Gastroesophageal sphincter (tissue), 4 donors: ENCODE data around the gene SMARCA4. TPM values are rescaled to one million over a fixed set of nuclear protein-coding genes. Genes with fewer than 3 reads are reported as not detected.

Experiments used
- ATAC-seq: fragments of 150-250 bp; one replicate; pipeline ENCODE4 v1.9.1; 2016; ENCODE audit warnings: mild to moderate bottlenecking, moderate library complexity
- H3K27ac ChIP-seq, 4 donors: fragments of 200-600 bp; sonication (generic) in 3 of 4; 1 replicate in 3 of 4; 2 replicates in 1 of 4; pipeline ENCODE4 v1.5.1; 2016 to 2019
- H3K27me3 ChIP-seq: fragments of 200-600 bp; sonication (generic); one replicate; pipeline ENCODE4 v1.5.1; 2019
- H3K36me3 ChIP-seq, 2 donors: fragments of 200-600 bp; sonication (generic); one replicate each; pipeline ENCODE4 v1.5.1; 2019; ENCODE audit warnings: control low read depth in 1 of 2
- H3K4me1 ChIP-seq, 3 donors: fragments of 200-600 bp; sonication (generic); 1 replicate in 2 of 3; 2 replicates in 1 of 3; pipeline ENCODE4 v1.5.1; 2016 to 2019; ENCODE audit warnings: control low read depth in 2 of 3
- H3K4me3 ChIP-seq, 2 donors: fragments of 200-600 bp; sonication (generic); one replicate each; pipeline ENCODE4 v1.5.1; 2019; ENCODE audit warnings: mild to moderate bottlenecking in 1 of 2, moderate library complexity in 1 of 2
- H3K9me3 ChIP-seq, 3 donors: fragments of 200-600 bp; sonication (generic); one replicate each; pipeline ENCODE4 v1.5.1; 2017 to 2019; ENCODE audit warnings: control low read depth in 2 of 3
- CTCF ChIP-seq, 4 experiments: fragments of 200-600 bp in 2 of 4; fragments of 450-650 bp in 2 of 4; sonication (generic) in 1 of 4; IDR thresholded peaks; one replicate each; pipeline ENCODE4 v1.5.1; 2017 to 2019; ENCODE audit warnings: antibody characterized with exemption in 4 of 4, mild to moderate bottlenecking in 2 of 4, moderate library complexity in 2 of 4
- EP300 ChIP-seq: sonication (generic); formaldehyde crosslinking; IDR thresholded peaks from one replicate; pipeline ENCODE4 v1.6.1; 2017; ENCODE audit warnings: antibody characterized with exemption, mild to moderate bottlenecking
- POLR2A ChIP-seq, 2 donors: fragments of 450-650 bp; IDR thresholded peaks; one replicate each; pipeline ENCODE4 v1.6.1; 2017; ENCODE audit warnings: antibody characterized with exemption in 2 of 2, mild to moderate bottlenecking in 2 of 2, moderate library complexity in 1 of 2
- POLR2AphosphoS5 ChIP-seq: sonication (generic); formaldehyde crosslinking; IDR thresholded peaks from one replicate; pipeline ENCODE4 v1.6.1; 2017; ENCODE audit warnings: antibody characterized with exemption
- WGBS, 2 donors: methylation state at CpG; one replicate each; pipeline ENCODE4 v1.1.5; 2018; ENCODE audit warnings: low coverage in 1 of 2; 5-methylcytosine and 5-hydroxymethylcytosine counted together
- total RNA-seq, 4 donors: library from RNA; depleted of rRNA; stranded (reverse); fragments of >200 nt; gene quantifications; one replicate each; pipeline ENCODE4 v1.1.0, GENCODE V29; 2016

The SMARCA4 gene
- total RNA-seq, 4 donors from 2014 or later, result 37.8 to 77.9 (median 51.1) TPM

DNA sequence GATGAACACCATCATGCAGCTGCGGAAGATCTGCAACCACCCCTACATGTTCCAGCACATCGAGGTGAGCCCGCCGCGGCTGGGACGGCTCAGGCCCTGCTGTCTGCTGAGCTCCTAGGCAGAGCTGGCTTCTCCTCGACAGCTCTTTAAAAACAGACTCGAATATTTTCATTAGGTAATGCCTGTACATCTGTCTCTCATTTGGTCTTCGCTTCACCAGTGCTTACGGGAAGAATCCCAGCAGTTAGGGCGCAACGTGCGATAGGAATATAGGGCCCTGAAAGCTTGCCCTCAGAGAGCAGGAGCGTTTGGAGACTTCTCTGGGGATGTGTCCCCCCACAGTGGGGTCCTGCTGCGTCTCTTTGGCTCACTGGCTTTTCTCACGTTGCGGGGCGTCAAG is 64.6 kb downstream of the SMARCA4 start:
- Histone ChIP-seq H3K27me3 (no peaks in the 10 kb centered on the region), H3K27ac (no peak overlapping the region), H3K9me3 (no peaks in the 10 kb centered on the region), H3K36me3 (peaks cover 0 to 100% of the 10 kb centered on the region in 2 donors), H3K4me1 (no peaks in the 10 kb centered on the region), H3K4me3 (no peak overlapping the region)
- TF ChIP-seq EP300 (no peak), POLR2AphosphoS5 (no peak), CTCF (IDR thresholded peaks at IDR 0.05) (no peak), POLR2A (IDR thresholded peaks at IDR 0.05) (no peak)
- 86 to 93% methylated on average over 1 to 3 of the region's 18 CpGs for whole genome bisulfite sequencing, 2 donors
- ATAC-seq, result no peak

- H3K36me3 ChIP-seq, result peaks cover 0 to 100% of the 10 kb centered on the region in 2 donors
- ATAC-seq, result no peak
- H3K27me3 ChIP-seq, result no peaks in the 10 kb centered on the region
- TF ChIP-seq CTCF (IDR thresholded peaks at IDR 0.05), result no peak
- no peak for TF ChIP-seq POLR2AphosphoS5
- no peak for TF ChIP-seq POLR2A (IDR thresholded peaks at IDR 0.05)
- no peak for TF ChIP-seq EP300
- H3K4me1 ChIP-seq, result no peaks in the 10 kb centered on the region
- no peaks in the 10 kb centered on the region for H3K9me3 ChIP-seq
- WGBS, 2 donors, result no CpG with 5 or more reads among the region's 16 CpGs
- H3K27ac ChIP-seq, result no peak overlapping the region
- no peak overlapping the region for H3K4me3 ChIP-seq
These were observed 65.2 kb downstream of the SMARCA4 start for GRCh38 chr19:11025997-11026396.

DNA sequence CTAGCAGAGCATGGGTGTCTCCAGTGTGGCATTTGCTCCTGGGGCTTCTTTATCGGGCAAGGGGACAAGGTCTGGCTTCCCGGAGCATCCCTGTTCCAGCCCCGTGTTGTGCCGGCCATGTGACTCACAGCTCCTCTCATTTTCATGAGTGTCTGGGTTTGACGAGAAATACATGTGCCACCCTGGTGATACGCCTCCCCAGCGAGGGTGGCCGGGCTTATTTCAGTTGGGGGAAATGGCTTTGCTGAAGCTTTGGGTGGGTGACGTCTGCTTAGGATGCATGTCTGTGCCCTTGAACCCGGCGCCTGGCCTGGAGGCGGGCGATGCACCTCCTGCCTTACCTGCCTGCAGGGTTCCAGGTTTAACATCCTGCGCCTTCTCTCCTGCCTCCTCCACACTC is 66.6 kb downstream of the SMARCA4 start:
- Histone ChIP-seq H3K4me1 (no peaks in the 10 kb centered on the region), H3K27me3 (no peaks in the 10 kb centered on the region), H3K4me3 (no peak overlapping the region), H3K9me3 (no peaks in the 10 kb centered on the region), H3K36me3 (peaks cover 0 to 100% of the 10 kb centered on the region in 2 donors), H3K27ac (no peak overlapping the region)
- ATAC-seq, result no peak
- TF ChIP-seq POLR2AphosphoS5 (no peak), EP300 (no peak), POLR2A (IDR thresholded peaks at IDR 0.05) (no peak), CTCF (IDR thresholded peaks at IDR 0.05) (no peak)
- 81% methylated on average over 3 of the region's 14 CpGs; no CpG with 5 or more reads in 1 of the 2 donors for WGBS, 2 donors

GRCh38 chr19:11028146-11028545 is 67.3 kb downstream of the SMARCA4 start:
- no peak for ATAC-seq
- no peaks in the 10 kb centered on the region for H3K27me3 ChIP-seq
- H3K9me3 ChIP-seq, result no peaks in the 10 kb centered on the region
- 100% methylated on average over 2 of the region's 4 CpGs; no CpG with 5 or more reads in 1 of the 2 donors for WGBS, 2 donors
- TF ChIP-seq POLR2A (IDR thresholded peaks at IDR 0.05), result no peak
- no peak for TF ChIP-seq CTCF (IDR thresholded peaks at IDR 0.05)
- TF ChIP-seq POLR2AphosphoS5, result no peak
- no peak for TF ChIP-seq EP300
- no peak overlapping the region for H3K4me3 ChIP-seq
- no peak overlapping the region for H3K27ac ChIP-seq
- no peaks in the 10 kb centered on the region for H3K4me1 ChIP-seq
- H3K36me3 ChIP-seq, result peaks cover 0 to 100% of the 10 kb centered on the region in 2 donors

DNA sequence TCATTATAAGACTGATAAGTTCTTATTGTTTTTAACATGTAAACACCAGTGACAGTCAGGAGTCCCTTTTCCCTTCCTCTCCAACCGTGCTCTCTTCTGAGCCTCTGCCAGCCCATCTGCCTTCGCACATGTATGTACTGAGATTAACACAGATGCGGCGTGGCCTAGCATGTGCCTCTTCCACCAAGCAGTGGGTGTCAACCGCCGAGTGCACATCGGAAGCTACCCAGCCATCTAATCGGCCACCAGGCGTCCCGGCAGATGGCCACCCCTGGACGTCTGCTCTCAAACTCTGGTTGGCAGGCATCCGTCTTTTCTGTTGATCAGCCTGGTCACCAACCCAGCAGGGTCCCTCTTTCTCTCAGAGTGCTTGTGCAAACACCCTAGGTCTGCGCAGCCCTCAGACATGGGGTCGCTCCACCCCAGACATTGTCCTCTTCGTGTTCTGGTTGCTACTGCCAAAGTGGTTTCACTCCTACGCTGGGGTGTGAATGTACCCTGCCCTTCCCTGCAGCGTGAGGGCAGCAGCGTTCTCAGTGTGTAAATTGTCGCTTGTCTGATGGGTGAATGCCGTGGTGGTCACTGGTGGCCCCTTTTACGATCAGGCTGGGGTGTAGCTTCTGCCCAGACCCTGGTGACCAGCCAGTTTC is 70.7 kb downstream of the SMARCA4 start:
- no peaks in the 10 kb centered on the region for H3K27me3 ChIP-seq
- TF ChIP-seq CTCF (IDR thresholded peaks at IDR 0.05) (no peak), POLR2A (IDR thresholded peaks at IDR 0.05) (no peak), POLR2AphosphoS5 (no peak), EP300 (no peak)
- no peaks in the 10 kb centered on the region for H3K9me3 ChIP-seq
- H3K27ac ChIP-seq, result no peak overlapping the region
- WGBS, 2 donors, result 90 to 91% methylated on average over 2 to 13 of the region's 21 CpGs
- H3K4me3 ChIP-seq, result no peak overlapping the region
- ATAC-seq, result no peak
- peaks cover 0 to 18% (median 0%) of the 10 kb centered on the region in 3 donors for H3K4me1 ChIP-seq
- peaks cover 0 to 100% of the 10 kb centered on the region in 2 donors for H3K36me3 ChIP-seq
